Medulla oblongata (tissue), 1 donor: ENCODE results near the gene USP4.
"Not testable (repeated sequence)": the region's sequence is repeated elsewhere in the genome, so short reads cannot be mapped to it uniquely, and the experiment has no call there.

Source experiments
- DNase-seq: peaks from one replicate; pipeline ENCODE4 v3.0.0-alpha.2; 2015; ENCODE audit errors: extremely low spot score

USP4 gene

DNA sequence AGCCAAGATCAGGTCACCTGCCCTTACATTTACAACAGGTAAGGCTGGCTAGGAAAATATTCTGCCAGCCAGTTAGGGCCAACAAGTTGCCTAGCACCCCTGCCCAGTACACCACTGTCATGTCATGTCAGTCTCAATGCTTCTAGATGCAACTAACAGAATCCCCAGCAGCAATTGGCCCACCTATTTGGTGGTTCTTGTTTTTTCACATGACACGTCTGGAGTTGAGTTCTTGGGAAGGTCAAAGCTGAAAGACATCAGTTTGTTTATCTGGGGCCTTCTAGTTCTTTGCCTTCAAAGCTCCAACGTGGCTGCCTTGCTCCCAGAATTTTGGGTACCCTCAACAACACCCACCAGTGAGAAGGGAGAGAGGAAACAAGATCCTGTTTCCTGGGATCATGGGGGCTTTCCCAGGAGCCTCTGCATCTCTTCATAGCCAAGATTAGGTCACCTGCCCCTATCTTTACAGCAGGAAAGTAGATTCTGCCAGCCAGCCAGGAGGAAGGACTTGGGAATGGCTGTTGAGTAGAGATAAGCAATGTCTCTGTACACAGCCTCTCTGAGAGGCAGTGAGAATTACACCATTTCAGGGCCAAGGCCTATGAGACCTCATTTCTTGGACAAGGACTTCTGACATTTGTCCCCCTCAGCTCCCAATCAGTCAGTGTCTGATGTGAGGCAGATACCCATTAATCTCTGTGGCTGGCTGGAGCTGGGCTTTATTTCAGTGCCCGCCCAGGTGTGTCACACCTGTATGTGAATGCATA lies 9.7 kb upstream of the USP4 start:
- no peak for DNase-seq

DNA sequence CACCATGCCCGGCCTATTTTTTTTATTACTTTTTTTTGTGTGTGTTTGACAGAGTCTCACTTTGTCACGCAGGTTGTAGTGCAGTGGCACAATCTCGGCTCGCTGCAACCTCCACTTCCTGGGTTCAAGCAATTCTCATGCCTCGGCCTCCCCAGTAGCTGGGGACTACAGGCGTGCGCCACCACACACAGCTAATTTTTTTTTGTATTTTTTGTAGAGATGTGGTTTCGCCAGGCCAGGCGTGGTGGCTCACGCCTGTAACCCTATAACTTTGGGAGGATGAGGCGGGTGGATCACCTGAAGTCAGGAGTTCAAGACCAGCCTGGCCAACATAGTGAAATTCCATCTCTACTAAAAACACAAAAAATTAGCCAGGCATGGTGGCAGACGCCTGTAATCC lies 8.5 kb upstream of the USP4 start:
- not testable (repeated sequence) for DNase-seq

DNA sequence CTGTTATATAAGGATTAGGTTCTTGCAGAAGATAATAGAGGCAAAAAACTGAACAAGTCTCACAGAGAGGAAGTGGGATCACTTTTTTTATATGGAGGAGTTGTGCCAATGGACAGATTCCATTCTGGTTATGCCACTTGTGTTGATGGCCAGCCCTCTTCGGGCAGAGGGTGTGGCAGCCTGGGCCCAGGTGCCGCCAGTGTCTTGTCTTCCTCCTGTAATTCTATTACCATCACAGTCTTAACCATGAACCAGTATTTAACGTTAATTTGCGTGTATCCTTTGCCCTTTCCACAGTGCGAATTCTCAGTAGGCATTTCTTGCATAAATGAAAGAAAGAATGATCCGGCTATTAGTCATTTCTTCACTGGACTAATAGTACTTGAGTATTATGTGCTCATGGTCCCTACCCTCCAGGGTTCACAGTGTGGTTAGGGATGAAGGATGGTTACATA lies 7.0 kb upstream of the USP4 start:
- DNase-seq: no peak

DNA sequence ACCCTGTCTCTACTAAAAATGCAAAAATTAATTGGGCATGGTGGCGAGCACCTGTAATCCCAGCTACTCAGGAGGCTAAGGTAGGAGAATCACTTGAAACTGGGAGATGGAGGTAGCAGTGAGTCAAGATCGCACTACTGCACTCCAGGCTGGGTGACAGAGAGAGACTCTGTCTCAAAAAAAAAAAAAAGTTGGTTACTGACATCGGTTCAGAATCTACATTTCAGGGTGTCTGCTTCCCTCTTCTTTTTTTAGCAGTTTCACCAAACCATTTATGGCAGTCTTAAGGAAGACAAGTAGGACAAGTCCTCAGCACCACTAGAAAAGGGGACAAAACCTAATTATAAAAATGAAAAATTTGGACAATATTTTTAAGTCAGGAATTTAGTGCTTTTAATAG lies 3.3 kb upstream of the USP4 start:
- peak; percentile 71 for DNase-seq

DNA sequence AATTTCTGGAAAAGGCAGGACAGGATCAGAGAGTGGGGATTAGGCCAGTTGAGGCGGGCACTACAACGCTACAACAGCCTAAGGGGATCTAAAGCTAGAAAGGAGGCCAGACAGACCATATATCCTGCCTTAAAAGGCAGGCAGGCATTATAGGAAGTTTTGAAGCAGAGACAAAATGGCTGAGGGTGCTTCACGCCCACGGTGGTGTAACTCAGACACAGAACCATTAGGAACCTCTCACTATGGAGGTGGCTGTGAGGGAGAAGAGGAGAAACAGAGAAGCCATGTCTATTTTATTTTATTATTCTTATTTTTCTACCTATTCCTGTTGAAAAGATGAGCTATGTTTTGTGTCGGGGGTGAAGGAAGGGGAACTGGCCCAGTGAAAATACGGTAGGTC lies 2.1 kb upstream of the USP4 start:
- no peak for DNase-seq

DNA sequence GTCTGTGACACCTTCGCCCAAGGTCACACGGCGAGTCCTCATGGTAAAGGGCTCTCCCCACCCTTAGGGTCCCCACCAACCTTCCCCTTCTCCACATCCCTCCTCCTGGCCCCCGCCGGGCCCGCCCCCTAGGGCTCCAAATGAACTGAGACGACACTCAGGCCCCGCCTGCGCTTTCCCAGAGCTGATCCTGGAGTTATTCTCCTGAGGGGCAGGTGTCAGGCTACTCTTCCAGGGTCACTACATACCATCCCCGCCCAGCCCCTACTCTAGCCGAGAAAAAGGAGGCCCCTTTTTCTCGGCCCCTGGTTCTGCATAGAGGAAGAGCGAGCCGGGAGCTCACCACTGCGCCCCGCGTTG lies 292 bp downstream of the USP4 start:
- DNase-seq: no peak

DNA sequence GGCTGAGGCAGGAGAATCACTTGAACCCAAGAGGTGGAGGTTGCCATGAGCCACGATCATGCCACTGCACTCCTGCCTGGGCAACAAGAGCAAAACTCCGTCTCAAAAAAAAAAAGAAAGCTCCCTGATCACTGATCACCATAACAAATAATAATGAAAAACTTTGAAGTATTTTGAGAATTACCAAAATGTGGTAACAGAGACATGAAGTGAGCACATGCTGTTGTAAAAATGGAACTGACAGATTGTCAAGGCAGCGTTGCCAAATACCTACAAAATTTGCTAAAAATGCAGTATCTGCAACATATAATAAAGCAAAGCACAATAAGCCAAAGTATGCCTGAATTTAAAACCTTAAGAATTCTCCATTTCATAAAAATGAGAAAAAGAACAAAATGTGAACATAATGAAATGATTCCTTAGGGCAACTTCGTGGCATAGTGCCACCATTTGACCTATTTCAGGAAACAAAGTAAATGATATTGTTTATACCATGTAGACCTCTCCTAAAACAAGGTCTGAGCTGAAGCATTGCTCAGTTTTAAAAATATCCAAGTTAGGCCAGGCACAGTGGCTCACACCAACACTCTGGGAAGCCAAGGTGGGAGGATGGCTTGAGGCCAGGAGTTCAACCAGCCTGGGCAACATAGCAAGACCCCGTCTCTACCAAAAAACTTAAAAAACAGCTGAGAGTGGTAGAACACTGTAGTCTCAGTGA lies 5.8 kb downstream of the USP4 start:
- DNase-seq: no peak

DNA sequence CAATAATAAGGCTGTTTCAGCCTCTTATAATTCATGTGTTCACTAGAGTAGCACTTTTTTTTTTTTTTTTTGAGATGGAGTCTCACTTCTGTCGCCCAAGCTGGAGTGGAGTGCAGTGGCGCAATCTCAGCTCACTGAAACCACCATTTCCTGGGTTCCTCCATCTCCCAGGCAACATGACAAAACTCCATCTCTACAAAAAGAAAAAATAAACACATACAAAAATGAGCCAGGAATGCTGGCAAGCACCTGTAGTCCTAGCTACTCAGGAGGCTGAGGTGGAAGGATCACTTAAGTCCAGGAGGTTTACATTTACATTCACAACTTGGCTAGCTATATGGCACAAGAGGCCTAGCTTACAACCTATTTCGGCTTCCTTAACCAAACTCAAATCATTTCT lies 6.8 kb downstream of the USP4 start:
- DNase-seq: no peak

DNA sequence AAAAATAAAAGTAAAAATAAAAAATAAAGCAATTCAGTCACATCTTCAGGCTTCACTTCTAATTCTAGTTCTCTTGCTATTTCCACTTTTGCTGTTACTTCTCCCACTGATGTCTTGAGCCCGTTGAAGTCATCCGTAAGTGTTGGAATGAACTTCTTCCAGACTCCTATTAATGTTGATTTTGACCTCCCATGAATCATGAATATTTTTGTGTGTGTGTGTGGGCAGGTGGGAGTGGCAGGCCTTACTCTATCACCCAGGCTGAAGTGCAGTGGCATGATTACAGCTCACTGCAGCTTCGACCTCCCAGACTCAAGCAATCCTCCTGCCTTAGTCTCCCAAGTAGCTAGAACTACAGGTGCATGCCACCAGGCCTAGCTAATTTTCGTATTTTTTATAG lies 10.7 kb downstream of the USP4 start:
- no peak for DNase-seq

DNA sequence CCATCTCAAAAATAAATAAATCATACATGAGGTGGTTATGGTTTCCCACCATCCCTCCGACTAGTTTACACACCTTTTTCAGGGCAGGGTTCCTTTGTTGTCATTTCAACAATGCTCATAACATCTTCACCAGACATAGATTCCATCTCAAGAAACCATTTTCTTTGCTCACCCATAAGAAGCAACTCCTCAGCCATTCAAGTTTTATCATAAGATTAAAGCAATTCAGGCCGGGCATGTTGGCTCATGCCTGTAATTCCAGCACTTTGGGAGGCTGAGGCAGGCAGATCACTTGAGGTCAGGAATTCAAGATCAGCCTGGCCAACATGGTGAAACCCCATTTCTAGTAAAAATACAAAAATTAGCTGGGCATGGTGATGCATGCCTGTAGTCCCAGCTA lies 11.5 kb downstream of the USP4 start:
- DNase-seq: not testable (repeated sequence)

DNA sequence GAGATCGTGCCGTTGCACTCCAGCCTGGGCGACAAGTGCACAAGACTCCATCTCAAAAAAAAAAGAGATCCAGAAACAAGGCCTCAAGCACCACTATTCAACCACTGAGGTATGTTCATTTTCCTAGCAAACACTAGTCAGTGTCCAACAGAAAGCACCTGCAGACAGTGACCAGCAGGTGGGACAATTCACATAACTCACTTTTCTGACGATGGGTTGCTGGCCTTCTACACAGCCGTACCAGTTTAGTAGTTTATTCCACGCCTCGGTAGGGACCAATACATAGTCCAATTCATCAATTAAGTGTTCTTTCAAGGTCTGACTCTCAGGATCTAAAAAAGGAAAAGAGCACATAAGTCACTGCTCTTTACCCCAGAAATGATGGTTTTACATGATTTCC lies 12.4 kb downstream of the USP4 start:
- no peak for DNase-seq

DNA sequence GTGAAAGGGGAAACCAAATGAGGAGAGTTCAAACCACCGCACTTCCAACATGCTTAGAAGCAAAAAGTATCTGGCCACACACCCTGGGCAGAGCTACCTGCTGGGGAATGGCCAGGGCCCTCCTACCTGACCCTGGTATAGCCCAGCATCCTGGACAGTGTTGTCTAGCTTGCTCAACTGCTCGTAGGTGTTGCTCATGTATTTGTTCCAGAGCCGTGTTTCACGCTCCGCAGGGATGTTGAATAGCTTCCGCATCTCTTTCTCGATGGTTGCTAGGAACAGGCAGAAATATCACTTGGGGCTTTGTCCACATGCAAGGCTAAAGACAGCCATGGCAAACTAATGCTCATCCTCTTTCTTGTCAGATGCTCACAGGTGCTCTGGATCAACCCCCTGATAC lies 15.1 kb downstream of the USP4 start:
- no peak for DNase-seq

DNA sequence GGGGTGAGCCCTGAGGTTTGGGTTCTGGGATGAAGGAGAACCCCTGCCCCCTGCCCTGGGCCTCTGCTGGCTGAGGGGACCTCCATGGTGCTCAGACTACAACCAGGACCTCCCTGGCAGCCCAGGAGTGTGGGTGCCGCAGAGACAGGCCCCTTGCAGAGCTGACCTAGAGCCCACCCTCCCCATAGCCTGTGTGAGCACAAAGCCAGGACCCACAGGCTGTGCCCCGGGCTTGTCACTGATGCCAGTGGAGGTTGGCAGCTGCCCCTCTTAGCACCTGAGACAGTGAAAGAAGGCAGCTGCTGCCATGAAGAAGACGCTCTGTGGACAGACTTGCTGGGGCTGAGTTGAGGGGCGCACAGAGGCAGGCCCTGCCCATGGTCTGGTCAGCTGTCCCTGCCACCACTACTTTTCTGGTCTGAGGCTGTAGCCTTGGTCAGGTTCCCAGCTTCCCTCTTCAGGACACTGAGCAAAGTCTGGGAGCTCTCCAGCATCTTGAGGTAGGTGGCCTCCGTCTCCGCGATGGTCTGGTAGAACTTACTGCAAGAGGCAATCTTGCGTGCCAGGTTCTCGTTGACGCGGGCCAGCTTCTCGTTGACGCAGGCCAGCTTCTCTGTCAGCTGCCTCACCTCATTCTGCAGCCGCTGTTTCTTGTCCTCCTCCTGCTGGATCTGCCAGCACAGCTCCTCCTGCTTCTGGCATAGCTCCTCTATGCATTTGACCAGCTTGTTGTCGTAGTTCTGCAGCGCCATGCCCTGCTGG lies 23.0 kb downstream of the USP4 start:
- DNase-seq: peak; percentile 30

DNA sequence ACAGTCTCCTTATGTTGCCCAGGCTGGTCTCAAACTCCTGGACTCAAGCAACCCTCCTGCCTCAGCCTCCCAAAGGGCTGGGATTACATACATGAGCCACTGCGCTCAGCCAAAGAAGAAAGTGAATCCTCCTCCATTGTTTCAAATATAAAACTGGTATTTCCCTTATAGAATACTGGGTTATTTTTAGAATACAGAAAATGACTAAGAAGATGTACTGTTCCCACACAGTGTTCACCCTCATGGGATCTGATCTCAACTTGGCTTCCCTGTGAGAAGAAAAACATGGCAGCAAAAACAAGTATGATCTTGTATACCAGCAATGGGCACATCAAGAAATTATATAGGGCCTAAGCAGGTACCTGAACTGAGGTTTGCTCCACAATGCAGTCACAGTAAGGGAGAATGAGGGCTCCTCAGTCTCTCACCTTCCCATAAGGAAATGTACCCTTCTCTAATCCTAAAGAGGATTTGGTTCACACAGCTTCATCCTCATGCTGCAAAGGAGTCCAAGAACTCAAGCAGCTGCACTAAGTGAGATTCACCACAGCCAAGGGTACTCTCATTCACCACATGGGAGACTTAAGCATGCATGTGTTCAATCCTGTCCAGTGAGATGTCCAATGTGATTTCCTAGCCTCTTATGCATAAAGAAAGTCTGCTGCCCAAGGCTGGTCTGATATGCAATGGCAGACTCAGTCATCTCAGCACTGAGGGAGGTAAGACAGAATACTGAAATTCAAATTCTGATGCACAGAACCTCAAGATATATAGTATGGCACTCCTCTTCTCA lies 25.8 kb downstream of the USP4 start:
- DNase-seq: no peak

DNA sequence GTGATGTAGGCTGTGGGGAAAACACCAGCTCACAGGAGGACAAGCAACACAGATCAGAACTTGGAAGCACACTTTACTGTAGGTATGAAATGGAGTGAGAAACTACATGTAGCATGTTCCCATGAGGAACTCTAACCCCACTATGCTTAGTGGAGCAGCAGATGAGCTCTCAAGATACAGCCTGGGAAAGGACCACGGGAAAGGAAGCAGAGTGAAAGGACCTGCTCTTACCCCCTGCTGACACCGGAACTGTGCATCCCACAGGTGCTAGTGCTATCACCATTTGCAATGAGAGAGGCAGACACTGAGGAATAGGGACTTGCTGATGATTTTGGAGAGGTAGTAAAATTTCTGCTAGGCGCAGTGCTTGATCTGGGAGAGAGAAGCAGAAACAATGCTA lies 28.6 kb downstream of the USP4 start:
- no peak for DNase-seq

DNA sequence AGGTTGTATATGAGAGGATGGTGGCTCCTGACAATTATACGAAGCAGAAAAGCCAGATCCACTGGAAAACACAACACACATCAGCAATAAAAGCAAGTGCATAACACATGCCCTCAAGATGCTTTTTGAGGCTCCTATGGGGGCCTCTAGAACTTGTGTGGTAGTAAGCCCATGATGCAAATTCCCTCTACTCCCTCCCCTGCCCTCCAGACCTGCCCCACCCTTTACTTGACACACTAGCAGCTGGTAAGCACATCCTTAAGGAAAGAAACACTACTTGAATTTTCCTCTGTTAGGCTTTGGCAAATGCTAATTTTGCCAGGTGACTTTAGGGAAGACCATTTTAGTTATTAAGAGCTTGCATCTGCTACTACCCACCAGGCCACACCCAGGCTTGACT lies 29.2 kb downstream of the USP4 start:
- no peak for DNase-seq

DNA sequence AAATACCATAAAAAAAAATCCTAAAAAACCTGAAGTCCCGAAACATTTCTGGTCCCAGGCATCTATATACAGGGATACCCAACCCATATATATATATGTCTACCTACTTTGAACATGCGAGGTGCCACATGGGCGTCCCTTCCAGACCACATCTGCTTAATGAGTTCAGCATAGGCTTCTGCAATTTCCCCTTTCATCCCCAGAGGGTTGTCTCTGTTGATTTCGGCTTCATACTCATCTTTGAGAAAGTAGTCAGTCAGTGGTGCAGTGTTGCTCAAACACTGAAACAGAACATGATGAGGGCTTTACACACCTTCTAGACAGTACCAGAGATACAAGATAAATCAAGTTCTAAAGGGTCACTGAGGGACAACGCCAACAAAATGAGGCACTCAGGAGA lies 34.2 kb downstream of the USP4 start:
- no peak for DNase-seq

DNA sequence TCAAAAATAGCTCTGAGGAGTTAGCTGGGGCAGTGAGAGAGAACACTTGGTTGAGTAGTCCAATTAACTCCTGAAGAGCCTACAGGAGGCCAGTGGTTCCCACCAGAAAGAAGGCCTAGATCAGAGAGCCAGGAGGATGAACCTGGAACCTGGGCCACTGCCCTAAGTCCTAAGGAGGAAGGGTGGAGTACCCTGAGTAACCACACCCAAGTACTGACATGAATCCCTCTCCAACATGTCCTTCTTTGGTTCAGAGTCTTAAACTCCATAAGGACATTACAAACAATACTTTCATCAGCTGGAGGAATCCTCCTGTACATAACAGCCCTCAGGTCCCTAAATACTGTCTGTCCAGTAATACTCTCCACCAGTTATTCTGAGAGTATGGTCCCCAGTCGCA lies 37.2 kb downstream of the USP4 start:
- DNase-seq: no peak

DNA sequence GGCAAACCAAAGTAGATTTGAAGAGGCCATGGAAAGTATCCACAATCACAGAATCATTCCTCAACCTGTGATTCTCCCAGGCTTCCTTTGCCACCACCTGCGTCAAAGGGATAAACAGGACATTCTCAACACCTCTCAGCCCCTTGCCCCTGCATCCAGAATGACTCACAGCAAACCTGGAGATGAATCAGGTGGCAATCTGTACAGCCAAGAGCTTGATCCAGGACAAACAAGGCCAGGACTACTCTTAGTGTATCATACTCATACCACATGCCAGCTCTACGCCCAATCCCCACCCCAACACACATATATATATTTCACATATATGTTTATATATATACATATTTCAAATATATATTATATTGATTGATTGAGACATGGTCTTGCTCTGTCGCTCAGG lies 39.3 kb downstream of the USP4 start:
- DNase-seq: no peak

DNA sequence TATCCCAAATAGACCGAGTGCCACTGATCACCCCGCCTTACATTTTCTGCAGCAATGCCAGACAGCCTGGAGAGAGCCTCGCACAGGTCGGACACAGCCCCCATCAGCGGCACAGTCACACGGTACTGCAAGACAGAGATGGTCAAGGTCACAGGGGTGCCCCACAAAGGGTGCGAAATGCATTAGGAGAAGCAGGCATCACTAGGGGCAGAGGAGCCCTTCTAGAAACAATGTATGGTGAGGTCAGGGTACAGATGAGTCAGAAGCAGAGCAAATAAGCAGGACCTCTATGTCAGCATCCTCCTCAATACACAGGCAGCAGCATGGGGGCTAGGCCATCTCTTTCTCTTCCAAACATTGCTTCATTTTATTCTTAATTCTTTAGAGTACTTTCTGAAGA lies 41.3 kb downstream of the USP4 start:
- DNase-seq: no peak

DNA sequence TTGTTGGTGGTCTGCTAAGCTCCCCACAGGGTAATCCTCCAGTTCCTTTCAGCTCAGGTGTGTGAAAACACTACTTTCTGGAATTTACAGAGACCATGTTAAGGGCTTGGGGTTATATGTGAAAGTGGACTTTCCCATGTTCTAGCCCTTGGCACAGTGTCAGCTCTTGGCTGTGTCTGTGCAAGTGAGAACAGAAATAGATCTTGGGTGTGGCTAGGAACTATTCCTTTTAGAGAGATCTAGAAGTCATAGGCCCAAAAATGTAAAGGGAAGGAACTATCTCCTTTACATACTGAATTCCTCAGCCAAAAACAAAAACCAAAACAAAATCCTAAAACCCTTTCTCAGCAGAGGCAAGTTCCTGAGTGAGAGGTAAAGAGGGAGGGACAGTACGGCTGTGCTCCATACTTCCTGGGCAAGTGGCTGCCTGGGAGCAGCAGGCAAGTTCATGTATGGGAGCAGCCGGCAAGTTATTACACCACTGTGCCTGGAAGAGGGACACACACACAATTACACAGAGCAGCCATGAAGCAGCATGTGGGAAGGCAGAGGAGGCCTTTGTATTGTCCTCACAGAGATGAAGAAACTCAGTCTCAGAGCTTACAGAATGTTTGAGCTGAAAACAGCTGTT lies 43.0 kb downstream of the USP4 start:
- DNase-seq: no peak
